GM08714 (cell line): ENCODE data around the gene HDAC4.

ENCODE experiments used
- H3K4me3 ChIP-seq: fragments of 200-500 bp; sonication (Bioruptor generic); 2 replicates; pipeline ENCODE4 v1.5.1; 2014; ENCODE audit warnings: mild to moderate bottlenecking, low read length, inconsistent platforms
- ZNF274 ChIP-seq: IDR thresholded peaks from 2 replicates; pipeline ENCODE4 v1.6.1; 2012; ENCODE audit warnings: mild to moderate bottlenecking, low read depth, low read length

Gene HDAC4

GRCh38 chr2:239244625-239245024, 156.2 kb downstream of the HDAC4 start:
- no peak for TF ChIP-seq ZNF274
- H3K4me3 ChIP-seq = no peak overlapping the region

GRCh38 chr2:239241431-239241960, 159.3 kb downstream of the HDAC4 start:
- H3K4me3 ChIP-seq = no peak overlapping the region
- TF ChIP-seq ZNF274 = no peak

GRCh38 chr2:239240414-239240881, 160.4 kb downstream of the HDAC4 start:
- H3K4me3 ChIP-seq = no peak overlapping the region
- TF ChIP-seq ZNF274 = no peak

- H3K4me3 ChIP-seq = no peak overlapping the region
- no peak for TF ChIP-seq ZNF274
These were observed 161.0 kb downstream of the HDAC4 start for GRCh38 chr2:239239607-239240413.

DNA sequence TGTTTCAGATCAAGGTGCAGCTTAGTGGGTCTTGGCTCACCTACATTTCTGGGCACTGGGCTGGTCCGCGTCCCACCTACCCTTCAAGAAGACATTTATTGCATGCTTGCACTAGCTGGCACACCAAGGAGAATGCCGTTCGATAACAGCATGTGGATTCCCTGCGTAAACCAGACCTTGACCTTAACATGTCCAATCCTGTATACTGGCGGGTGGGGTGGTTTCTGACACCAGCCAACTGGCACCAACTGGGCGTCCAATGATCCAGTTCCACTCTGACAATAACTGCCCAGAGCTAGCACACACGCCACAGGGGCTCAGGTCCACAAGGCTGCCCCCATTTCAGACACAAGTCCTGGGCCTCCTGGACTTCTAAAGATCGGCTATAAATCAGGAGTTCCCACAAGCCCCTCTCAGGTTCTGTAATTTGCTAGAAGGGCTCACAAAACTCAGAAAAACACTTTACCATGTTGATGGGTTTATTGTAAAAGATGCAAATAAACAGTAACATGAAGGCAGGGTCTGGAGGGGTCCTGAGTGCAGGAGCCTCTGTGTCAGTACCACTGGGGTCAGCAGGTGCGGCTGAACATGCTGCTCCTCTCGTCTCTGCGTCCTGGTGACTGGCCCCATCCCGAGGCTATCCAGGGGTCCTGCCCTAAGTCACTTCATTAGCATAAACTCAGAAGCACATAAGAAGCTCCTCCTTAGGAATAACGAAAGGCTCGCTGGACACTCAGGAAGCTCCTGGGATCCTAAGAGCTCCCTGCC, 161.8 kb downstream of the HDAC4 start:
- no peak for TF ChIP-seq ZNF274
- H3K4me3 ChIP-seq = no peak overlapping the region

- H3K4me3 ChIP-seq = no peak overlapping the region
- no peak for TF ChIP-seq ZNF274
These were observed 162.4 kb downstream of the HDAC4 start for GRCh38 chr2:239238381-239238780.

- TF ChIP-seq ZNF274 = no peak
- no peak overlapping the region for H3K4me3 ChIP-seq
These were observed 164.0 kb downstream of the HDAC4 start for GRCh38 chr2:239236808-239237205.

- no peak for TF ChIP-seq ZNF274
- no peak overlapping the region for H3K4me3 ChIP-seq
These were observed 164.6 kb downstream of the HDAC4 start for GRCh38 chr2:239236043-239236807.

GRCh38 chr2:239235311-239235710, 165.5 kb downstream of the HDAC4 start:
- no peak overlapping the region for H3K4me3 ChIP-seq
- TF ChIP-seq ZNF274 = no peak

GRCh38 chr2:239234191-239235175, 166.3 kb downstream of the HDAC4 start:
- TF ChIP-seq ZNF274 = no peak
- no peak overlapping the region for H3K4me3 ChIP-seq

DNA sequence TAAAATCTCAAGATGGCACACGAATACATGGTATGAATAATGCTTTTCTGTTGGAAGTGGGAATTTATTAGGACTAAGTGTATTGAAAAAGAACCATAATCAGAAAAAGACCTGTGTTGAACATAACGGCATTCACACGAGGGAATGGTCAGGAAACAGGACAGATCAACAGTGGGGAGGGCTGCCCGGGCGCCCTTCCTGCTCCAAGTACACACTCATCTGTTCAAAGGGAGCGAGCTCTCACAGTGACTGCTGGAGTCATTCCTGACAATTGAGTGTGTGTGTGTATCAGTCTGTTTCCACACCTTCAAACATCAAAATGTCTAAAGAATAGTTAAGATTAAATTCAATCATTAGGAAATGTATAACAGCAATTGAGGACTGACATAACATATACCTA, 167.2 kb downstream of the HDAC4 start:
- TF ChIP-seq ZNF274 = no peak
- no peak overlapping the region for H3K4me3 ChIP-seq

- H3K4me3 ChIP-seq = no peak overlapping the region
- TF ChIP-seq ZNF274 = no peak
These were observed 168.6 kb downstream of the HDAC4 start for GRCh38 chr2:239232195-239232578.
